ENCODE data around the gene RRAS2. TPM values are rescaled to one million over a fixed set of nuclear protein-coding genes. Genes with fewer than 3 reads are reported as not detected.

Gene RRAS2
- total RNA-seq, 1 experiment from 2014 or later = 164 TPM

DNA sequence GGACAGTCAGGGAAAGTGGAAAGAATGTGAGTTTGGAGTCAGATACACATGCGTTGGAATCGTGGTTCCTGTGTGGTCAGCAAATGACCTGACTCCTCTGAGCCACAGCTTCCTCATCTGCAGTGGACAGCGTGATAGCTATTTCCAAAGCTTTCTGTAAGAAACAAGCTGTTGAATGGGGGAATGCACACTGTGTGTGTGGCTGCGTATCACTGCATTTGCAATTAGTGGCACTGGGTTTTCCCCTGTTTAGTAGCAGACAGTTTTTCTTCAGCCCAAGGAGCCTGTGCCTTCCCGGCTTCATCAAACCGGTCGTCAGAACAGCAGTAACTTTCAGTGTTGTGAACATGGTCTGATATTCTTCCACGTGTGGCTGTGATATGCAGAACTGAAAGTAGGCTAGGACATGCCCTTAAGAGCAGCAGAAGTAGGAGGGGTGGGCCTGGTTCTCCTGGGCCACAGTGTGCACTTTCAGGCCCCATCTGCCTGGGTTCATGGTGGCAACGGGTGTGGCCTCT, 121.5 kb downstream of the RRAS2 start (continued):
- TF ChIP-seq E2F1 (CRISPR knock-in tag; IDR thresholded peaks at IDR 0.05) (no peak), GRHL2 (CRISPR knock-in tag; IDR thresholded peaks at IDR 0.05; ENCODE audit: insufficient replicate concordance, severe bottlenecking) (no peak)

DNA sequence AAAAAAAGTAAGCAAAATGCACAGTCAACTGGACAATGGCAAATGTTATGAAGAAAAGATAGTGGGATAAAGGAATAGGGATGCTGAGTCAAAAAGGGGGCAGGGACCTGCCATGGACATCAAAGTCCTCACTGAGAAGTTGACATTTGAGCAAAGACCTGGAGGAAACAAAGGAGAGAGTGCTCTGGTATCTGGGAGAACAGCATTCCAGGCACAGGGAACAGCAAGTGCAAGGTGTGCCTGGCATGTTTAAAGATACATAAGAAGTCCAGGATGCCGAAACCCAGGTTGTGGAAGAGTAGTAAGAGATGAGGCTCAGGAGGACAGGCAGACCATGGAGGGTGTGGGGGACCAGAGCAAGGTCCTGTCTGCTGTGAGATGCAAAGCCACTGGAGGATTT, 123.3 kb downstream of the RRAS2 start:
- H3K9me3 Mint-ChIP-seq = no peaks in the 10 kb centered on the region
- no peaks in the 10 kb centered on the region for H3K36me3 Mint-ChIP-seq
- peaks cover 10% of the 10 kb centered on the region for H3K4me1 Mint-ChIP-seq
- ATAC-seq = no peak
- no peak overlapping the region for H3K4me3 Mint-ChIP-seq
- TF ChIP-seq, protein P1, sequence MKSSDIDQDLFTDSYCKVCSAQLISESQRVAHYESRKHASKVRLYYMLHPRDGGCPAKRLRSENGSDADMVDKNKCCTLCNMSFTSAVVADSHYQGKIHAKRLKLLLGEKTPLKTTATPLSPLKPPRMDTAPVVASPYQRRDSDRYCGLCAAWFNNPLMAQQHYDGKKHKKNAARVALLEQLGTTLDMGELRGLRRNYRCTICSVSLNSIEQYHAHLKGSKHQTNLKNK (CRISPR knock-in tag; IDR thresholded peaks at IDR 0.05) = no peak
- TF ChIP-seq FOXJ3 (CRISPR knock-in tag; IDR thresholded peaks at IDR 0.05; ENCODE audit: borderline replicate concordance) (no peak), HMGA2 (CRISPR knock-in tag; IDR thresholded peaks at IDR 0.05) (no peak), SMAD3 (CRISPR knock-in tag; IDR thresholded peaks at IDR 0.05; ENCODE audit: borderline replicate concordance) (no peak)
- H3K27ac Mint-ChIP-seq = no peak overlapping the region
- H3K27me3 Mint-ChIP-seq (ENCODE audit: low read depth) = no peaks in the 10 kb centered on the region
- ChIA-PET POLR2A (no interaction called here), CTCF (no interaction called here)
- DNase-seq (ENCODE audit: low spot score) = no peak

DNA sequence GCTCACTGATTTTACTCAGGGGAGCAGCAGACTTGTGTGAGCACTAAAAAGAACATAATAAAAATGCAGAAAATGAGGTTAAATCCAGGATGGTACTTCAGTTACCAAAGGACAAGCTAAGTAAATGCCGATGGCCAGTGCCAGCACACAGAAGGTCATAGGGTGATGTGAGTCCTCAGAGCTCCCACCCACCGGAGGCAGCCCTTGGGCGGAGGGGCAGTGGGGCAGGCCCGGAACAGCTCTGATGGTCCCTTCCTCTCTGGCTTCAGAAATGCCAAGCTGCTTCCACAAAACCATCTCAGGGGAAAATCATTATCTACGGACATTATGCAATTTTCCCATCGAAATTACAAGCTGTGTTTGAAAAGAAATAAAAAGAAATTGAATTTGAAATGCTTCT, 124.5 kb downstream of the RRAS2 start:
- Mint-ChIP-seq H3K27ac (no peak overlapping the region), H3K27me3 (ENCODE audit: low read depth) (no peaks in the 10 kb centered on the region; the same call in 1 of the 2 replicates), H3K9me3 (no peaks in the 10 kb centered on the region), H3K4me1 (peaks cover 22% of the 10 kb centered on the region), H3K36me3 (no peaks in the 10 kb centered on the region), H3K4me3 (no peak overlapping the region)
- no peak for ATAC-seq
- ChIA-PET POLR2A (no interaction called here), CTCF (interaction anchor here (1.0 to 1.1 kb wide), 2 partner anchors 9 to 90 kb away, joined by 3 to 4 read pairs; no protein-coding TSS in a partner anchor)
- TF ChIP-seq NFYB (CRISPR knock-in tag; conservative IDR thresholded peaks at IDR 0.05; ENCODE audit: low read depth) = no peak
- TF ChIP-seq, protein P2, sequence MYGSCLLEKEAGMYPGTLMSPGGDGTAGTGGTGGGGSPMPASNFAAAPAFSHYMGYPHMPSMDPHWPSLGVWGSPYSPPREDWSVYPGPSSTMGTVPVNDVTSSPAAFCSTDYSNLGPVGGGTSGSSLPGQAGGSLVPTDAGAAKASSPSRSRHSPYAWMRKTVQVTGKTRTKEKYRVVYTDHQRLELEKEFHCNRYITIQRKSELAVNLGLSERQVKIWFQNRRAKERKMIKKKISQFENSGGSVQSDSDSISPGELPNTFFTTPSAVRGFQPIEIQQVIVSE (CRISPR knock-in tag; IDR thresholded peaks at IDR 0.05; ENCODE audit: borderline replicate concordance) = no peak
- no peak for TF ChIP-seq CBFB (CRISPR knock-in tag; IDR thresholded peaks at IDR 0.05; ENCODE audit: low read depth)
- TF ChIP-seq NFE2L1 (CRISPR knock-in tag; IDR thresholded peaks at IDR 0.05) = no peak
- TF ChIP-seq MXD4 (CRISPR knock-in tag; IDR thresholded peaks at IDR 0.05; ENCODE audit: borderline replicate concordance) = no peak
- TF ChIP-seq MYBL2 (CRISPR knock-in tag; IDR thresholded peaks at IDR 0.05) = no peak
- no peak for TF ChIP-seq HMGA2 (CRISPR knock-in tag; IDR thresholded peaks at IDR 0.05)
- no peak for TF ChIP-seq JUN (CRISPR knock-in tag; IDR thresholded peaks at IDR 0.05)
- no peak for TF ChIP-seq ZNF396 (CRISPR knock-in tag; IDR thresholded peaks at IDR 0.05; ENCODE audit: borderline replicate concordance)
- TF ChIP-seq FOXJ3 (CRISPR knock-in tag; IDR thresholded peaks at IDR 0.05; ENCODE audit: borderline replicate concordance) = no peak
- TF ChIP-seq ESRRA (CRISPR knock-in tag; IDR thresholded peaks at IDR 0.05; ENCODE audit: borderline replicate concordance) = no peak
- TF ChIP-seq, protein P3, sequence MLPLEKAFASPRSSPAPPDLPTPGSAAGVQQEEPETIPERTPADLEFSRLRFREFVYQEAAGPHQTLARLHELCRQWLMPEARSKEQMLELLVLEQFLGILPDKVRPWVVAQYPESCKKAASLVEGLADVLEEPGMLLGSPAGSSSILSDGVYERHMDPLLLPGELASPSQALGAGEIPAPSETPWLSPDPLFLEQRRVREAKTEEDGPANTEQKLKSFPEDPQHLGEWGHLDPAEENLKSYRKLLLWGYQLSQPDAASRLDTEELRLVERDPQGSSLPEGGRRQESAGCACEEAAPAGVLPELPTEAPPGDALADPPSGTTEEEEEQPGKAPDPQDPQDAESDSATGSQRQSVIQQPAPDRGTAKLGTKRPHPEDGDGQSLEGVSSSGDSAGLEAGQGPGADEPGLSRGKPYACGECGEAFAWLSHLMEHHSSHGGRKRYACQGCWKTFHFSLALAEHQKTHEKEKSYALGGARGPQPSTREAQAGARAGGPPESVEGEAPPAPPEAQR (CRISPR knock-in tag; IDR thresholded peaks at IDR 0.05) = no peak
- TF ChIP-seq FOXP1 (CRISPR knock-in tag; IDR thresholded peaks at IDR 0.05; ENCODE audit: borderline replicate concordance) = no peak
- no peak for TF ChIP-seq GRHL2 (CRISPR knock-in tag; IDR thresholded peaks at IDR 0.05; ENCODE audit: insufficient replicate concordance, severe bottlenecking)
- TF ChIP-seq FOXK1 (CRISPR knock-in tag; IDR thresholded peaks at IDR 0.05) = no peak
- TF ChIP-seq ELF4 (CRISPR knock-in tag; IDR thresholded peaks at IDR 0.05; ENCODE audit: low read depth) = no peak
- TF ChIP-seq ZNF317 (CRISPR knock-in tag; IDR thresholded peaks at IDR 0.05; ENCODE audit: borderline replicate concordance, low read depth) = no peak
- no peak for TF ChIP-seq ZNF512 (CRISPR knock-in tag; IDR thresholded peaks at IDR 0.05; ENCODE audit: borderline replicate concordance)
- no peak for TF ChIP-seq ATF6 (CRISPR knock-in tag; IDR thresholded peaks at IDR 0.05)
- TF ChIP-seq ATF1 (CRISPR knock-in tag; IDR thresholded peaks at IDR 0.05) = no peak
- no peak for DNase-seq (ENCODE audit: low spot score)

Data from WTC11 (cell line).